Upper lobe of right lung (tissue), 1 donor: ENCODE data around the gene ADAMTS6. TPM values are rescaled to one million over a fixed set of nuclear protein-coding genes. Genes with fewer than 3 reads are reported as not detected.

Experiments
- ATAC-seq: fragments of 200-7000 bp; cut with Tn5 transposase; one replicate; pipeline ENCODE4 v1.9.1; 2020; ENCODE audit warnings: mild to moderate bottlenecking, moderate library complexity
- DNase-seq: peaks from one replicate; pipeline ENCODE4 v3.0.0-alpha.2; 2020
- H3K27ac ChIP-seq: fragments of 200-600 bp; one replicate; pipeline ENCODE4 v1.8.0; 2022
- H3K27me3 ChIP-seq: fragments of 200-600 bp; one replicate; pipeline ENCODE4 v1.8.0; 2022; ENCODE audit warnings: mild to moderate bottlenecking
- H3K36me3 ChIP-seq: fragments of 200-600 bp; one replicate; pipeline ENCODE4 v1.8.0; 2022
- H3K4me1 ChIP-seq: fragments of 200-600 bp; one replicate; pipeline ENCODE4 v1.8.0; 2022
- H3K4me3 ChIP-seq: fragments of 200-600 bp; one replicate; pipeline ENCODE4 v1.8.0; 2022; ENCODE audit warnings: mild to moderate bottlenecking
- H3K9me3 ChIP-seq: fragments of 200-600 bp; one replicate; pipeline ENCODE4 v1.8.0; 2022
- intact Hi-C: fragments of 100-400 bp; cut with DNase I; formaldehyde crosslinking; loops from one replicate; pipeline ENCODE4 v1.11.0; 2022
- total RNA-seq: library from RNA; stranded (reverse); fragmentation: NEBNext Ultra II Directional; extraction: Animal tissue kit (Norgen Biotek cat#: 25700); gene quantifications from one replicate; pipeline ENCODE4 v1.2.1, GENCODE V29; 2021
- TF ChIP-seq, protein P1 (sequence below): fragments of 200-600 bp; IDR thresholded peaks from one replicate; pipeline ENCODE4 v1.8.0; 2022; ENCODE audit warnings: antibody characterized with exemption
- donor health status: DM: no; HTN: yes; CAD: no; lungs with severe emphysema.

ADAMTS6 gene
- total RNA-seq, 1 donor from 2014 or later = 2.3 TPM

DNA sequence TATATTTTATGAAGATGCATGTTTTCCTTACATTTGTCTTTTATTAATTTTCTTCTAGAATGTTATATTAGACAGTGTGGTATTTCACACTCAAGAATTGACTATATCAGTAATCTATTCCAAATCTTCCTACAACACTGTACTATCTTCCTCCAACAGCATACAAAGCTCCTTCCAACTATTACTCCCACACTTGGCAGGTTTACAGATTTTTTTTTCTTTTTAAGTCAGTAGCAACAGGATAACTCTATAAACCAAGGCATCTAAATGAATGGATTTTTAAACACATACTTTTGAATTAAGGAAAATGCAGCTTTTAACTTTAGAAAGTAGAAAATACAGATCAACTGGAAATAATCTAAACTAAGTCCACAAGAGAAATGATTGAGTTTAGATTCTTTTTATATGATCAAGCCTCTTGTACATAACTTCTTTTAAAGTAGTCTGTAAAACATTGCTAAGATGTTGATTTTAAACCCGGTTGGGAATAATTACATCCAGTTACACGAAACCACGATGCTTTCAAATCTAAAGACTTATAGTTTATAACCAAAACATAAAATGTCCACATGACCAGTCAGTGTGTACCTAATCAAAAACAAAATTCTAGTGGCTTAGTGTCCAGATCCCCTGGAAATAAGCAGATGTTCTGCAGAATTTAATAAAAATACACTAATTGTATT lies 281.6 kb downstream of the ADAMTS6 start:
- Histone ChIP-seq H3K4me3 (no peak overlapping the region), H3K4me1 (no peaks in the 10 kb centered on the region), H3K36me3 (no peaks in the 10 kb centered on the region), H3K27me3 (no peaks in the 10 kb centered on the region), H3K9me3 (no peaks in the 10 kb centered on the region), H3K27ac (no peak overlapping the region)
- DNase-seq = no peak
- TF ChIP-seq, protein P1, sequence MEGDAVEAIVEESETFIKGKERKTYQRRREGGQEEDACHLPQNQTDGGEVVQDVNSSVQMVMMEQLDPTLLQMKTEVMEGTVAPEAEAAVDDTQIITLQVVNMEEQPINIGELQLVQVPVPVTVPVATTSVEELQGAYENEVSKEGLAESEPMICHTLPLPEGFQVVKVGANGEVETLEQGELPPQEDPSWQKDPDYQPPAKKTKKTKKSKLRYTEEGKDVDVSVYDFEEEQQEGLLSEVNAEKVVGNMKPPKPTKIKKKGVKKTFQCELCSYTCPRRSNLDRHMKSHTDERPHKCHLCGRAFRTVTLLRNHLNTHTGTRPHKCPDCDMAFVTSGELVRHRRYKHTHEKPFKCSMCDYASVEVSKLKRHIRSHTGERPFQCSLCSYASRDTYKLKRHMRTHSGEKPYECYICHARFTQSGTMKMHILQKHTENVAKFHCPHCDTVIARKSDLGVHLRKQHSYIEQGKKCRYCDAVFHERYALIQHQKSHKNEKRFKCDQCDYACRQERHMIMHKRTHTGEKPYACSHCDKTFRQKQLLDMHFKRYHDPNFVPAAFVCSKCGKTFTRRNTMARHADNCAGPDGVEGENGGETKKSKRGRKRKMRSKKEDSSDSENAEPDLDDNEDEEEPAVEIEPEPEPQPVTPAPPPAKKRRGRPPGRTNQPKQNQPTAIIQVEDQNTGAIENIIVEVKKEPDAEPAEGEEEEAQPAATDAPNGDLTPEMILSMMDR = no peak
- intact Hi-C loops = no loop called here
- no peak for ATAC-seq

DNA sequence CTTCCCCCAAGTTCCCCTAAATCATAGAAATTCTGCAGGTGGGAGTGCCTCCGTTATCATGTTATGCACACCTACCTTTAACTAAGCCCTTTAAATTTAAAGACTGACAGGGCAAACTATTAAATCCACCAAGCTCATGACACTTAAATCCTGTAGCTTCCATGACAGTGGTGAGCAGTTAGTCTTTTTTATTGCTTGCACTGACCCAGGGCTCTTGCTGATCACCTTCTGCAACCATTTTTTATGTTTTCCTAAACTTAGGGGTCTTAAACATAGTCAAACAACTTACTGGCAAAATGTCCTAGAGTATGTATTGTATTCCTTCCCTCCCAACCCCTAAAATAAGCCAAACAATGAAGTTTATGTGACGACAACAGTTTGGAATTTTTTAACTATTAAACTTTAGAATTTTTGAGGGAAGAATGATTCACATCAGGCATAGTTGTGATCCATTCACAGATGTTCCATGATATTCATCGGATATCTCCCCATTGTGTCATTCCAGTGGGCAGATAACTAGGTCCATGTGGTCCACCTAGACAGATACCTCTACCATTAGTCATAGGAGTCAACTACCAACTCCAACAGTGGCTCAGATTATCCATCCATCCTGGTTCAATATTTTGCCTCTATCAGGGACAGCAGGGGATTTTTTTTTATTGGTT lies 283.1 kb downstream of the ADAMTS6 start:
- ATAC-seq = no peak
- DNase-seq = no peak
- TF ChIP-seq, protein P1 = no peak
- Histone ChIP-seq H3K27ac (no peak overlapping the region), H3K9me3 (no peaks in the 10 kb centered on the region), H3K27me3 (no peaks in the 10 kb centered on the region), H3K4me3 (no peak overlapping the region), H3K36me3 (no peaks in the 10 kb centered on the region), H3K4me1 (no peaks in the 10 kb centered on the region)
- intact Hi-C loops = no loop called here

DNA sequence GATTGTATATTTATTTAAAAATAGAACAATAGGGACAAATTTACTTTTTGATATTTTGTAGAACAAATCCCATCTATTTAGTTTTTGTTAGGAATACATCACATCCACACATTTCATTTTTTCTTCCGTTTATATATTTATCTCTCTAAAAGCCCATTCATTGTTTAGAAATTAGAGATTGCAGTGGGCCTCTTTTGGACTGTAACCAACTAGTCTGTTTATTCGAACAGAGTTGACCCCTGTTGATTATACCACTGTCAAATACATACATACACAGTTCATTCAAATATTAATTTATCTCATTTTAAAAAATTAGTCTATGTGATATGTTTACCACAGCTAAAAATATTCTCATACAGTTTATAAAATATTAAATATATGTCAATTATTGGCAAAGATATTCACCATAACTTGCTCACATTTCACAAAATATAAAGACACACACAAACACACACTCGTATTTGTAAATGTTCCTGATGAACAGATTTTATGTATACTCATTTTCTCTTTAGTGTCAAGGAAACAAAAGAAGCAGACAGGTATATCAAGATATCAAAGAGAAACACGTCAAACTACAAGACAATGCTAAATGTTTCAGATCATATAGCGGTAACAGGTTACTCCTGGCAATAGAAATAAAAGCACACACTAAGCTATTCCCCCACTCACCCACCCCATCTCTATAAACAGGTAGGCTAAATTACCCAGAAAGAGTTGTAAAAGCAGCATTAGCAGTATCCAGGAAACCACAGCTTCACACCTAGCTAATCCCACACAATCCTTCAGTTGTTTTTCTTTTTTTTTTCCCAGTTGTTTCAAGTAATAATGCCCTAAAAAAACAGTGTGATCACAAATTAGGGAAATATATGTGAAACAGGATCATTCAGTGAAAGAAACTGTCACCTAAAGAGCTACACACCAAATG lies 283.9 kb downstream of the ADAMTS6 start:
- H3K9me3 ChIP-seq = no peaks in the 10 kb centered on the region
- no peaks in the 10 kb centered on the region for H3K4me1 ChIP-seq
- H3K4me3 ChIP-seq = no peak overlapping the region
- intact Hi-C loops = no loop called here
- H3K27ac ChIP-seq = no peak overlapping the region
- H3K36me3 ChIP-seq = no peaks in the 10 kb centered on the region
- H3K27me3 ChIP-seq = no peaks in the 10 kb centered on the region
- ATAC-seq (no peak), DNase-seq (no peak)
- TF ChIP-seq, protein P1 = no peak

DNA sequence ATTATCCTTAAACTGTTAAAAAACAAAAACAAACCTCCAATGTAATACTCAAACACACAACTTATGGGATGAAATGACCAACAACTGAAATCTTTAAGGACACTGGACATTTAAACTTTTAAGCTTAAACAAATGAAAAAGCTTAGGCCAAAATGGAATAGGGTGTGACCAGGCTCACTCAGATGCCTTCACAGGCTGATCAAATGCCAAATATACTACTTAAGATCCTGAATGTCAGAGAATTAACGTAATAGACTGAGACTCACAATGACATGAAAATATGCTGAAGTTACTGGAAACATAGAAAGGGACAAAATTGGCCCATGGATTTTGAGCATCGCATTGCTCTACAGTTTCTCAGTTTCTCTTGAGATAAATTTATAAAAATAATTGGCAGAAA lies 286.8 kb downstream of the ADAMTS6 start:
- ATAC-seq = no peak
- Histone ChIP-seq H3K36me3 (no peaks in the 10 kb centered on the region), H3K4me1 (no peaks in the 10 kb centered on the region), H3K9me3 (no peaks in the 10 kb centered on the region), H3K27ac (no peak overlapping the region), H3K4me3 (no peak overlapping the region), H3K27me3 (no peaks in the 10 kb centered on the region)
- DNase-seq = no peak
- intact Hi-C loops = no loop called here
- TF ChIP-seq, protein P1 = no peak

DNA sequence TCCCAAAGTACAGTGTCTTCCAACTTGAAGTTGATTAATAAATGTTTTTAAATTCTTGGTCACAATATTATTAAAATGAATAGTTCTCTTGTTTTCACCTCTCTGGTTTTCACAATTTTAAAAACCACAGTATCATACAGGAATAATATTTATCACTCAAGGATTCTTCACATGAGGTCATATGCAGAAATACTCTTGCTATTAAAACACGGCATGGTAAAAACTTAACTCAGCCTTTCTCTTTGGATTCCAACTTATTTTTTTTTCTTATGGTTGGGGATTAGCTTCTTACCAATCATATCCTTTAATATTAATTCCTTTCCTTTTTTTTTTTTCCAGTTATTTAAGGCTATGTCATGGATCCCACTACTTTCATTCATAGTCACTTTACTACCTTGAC lies 289.4 kb downstream of the ADAMTS6 start:
- intact Hi-C loops = no loop called here
- no peak for ATAC-seq

More for the DNA sequence above, 289.4 kb downstream of the ADAMTS6 start:
- H3K27me3 ChIP-seq = no peaks in the 10 kb centered on the region
- H3K36me3 ChIP-seq = no peaks in the 10 kb centered on the region
- H3K4me1 ChIP-seq = no peaks in the 10 kb centered on the region
- no peak for DNase-seq
- H3K27ac ChIP-seq = no peak overlapping the region
- no peak overlapping the region for H3K4me3 ChIP-seq
- no peaks in the 10 kb centered on the region for H3K9me3 ChIP-seq
- TF ChIP-seq, protein P1 = no peak
